Fibroblast of skin of right quadriceps (primary cell): ENCODE results near the gene MPP2.
"Not testable (repeated sequence)": the region's sequence is repeated elsewhere in the genome, so short reads cannot be mapped to it uniquely, and the experiment has no call there.

ENCODE experiments used
- DNase-seq: peaks from one replicate; pipeline ENCODE4 v3.0.0-alpha.2; 2013

Gene MPP2

DNA sequence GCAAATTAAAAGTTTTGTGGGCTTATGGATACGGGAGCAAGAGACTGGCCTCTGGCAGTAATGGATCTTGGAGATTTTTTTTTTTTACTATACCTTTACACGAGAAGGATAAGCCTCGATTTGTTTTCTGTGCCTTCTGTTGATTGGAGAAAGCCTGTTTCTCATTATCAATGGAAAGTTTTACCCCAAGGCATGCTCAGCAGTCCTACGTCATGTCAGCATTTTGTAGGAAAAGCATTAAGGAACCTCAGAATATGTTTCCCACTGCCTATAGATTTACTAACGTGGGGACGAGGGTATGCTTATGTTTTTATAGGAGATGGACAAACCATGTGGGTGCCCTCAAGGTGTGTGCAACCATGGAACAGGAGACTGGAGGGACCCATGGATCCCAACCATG lies 33.5 kb downstream of the MPP2 start:
- DNase-seq: no peak

DNA sequence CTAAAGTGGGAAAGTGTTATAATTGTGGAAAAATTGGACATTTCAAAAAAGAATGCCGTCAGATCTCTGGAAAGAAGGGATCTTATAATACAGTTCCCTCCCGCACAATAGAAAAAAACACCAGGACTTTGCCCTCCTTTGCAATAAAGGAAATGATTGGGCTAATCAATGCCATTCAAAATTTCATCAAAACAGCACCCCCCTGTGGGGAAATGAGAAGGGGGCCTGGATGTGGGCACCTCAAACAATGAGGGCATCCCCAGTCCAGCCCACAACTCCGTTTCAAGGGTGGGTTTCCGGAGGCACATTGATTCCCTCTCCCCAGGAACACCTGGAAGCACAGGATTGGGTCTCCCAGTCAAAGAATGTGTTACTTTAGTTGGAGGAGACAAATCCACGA lies 34.2 kb downstream of the MPP2 start:
- DNase-seq: no peak

DNA sequence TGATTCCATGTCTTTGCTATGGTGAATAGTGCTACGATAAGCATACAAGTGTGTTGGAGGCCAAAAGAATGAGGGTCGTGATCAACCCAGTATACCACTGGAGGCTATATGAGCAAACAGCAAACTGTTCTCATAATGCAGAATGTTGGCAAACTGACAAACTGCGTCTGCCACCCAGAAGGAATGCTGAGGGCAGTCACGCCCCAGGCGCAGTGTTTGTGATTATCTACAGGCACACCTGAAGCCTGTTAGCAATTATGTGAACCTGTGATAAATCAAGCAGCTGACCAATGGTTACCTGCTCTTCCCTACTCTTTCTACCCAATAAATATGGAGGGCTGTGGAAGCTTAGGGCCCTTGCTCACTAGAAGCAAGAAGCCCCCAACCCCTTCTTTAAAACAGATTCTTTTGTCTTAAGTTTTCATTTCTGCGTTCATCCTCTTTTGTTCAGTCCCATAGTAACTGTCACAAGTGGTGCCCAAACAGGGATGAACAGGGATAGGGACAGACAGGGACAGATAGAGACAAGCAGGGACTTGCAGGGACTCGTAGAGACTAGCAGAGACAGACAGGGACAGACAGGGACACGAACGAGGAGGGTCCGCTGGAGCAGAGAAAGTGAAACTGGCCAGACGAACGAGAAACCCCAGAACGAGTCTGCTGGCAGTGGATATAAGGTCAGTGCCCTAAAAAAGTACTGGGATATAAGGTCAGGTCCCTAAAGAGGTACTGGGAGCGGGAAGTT lies 35.2 kb downstream of the MPP2 start:
- DNase-seq: no peak

DNA sequence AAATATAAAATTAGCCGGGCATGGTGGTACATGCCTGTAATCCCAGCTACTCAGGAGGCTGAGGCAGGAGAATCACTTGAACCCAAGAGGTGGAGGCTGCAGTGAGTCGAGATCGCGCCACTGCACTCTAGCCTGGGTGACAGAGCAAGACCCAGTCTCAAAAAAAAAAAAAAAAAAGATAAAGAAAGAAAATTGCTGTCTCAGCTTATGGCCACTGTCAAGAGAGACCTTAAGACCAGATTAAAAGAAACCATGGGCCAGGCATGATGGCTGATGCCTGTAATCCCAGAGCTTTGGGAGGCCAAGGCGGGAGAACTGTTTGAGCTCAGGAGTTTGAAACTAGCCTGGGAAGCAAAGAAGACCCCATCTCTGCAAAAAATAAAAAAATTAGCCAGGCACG lies 38.3 kb downstream of the MPP2 start:
- DNase-seq: not testable (repeated sequence)

DNA sequence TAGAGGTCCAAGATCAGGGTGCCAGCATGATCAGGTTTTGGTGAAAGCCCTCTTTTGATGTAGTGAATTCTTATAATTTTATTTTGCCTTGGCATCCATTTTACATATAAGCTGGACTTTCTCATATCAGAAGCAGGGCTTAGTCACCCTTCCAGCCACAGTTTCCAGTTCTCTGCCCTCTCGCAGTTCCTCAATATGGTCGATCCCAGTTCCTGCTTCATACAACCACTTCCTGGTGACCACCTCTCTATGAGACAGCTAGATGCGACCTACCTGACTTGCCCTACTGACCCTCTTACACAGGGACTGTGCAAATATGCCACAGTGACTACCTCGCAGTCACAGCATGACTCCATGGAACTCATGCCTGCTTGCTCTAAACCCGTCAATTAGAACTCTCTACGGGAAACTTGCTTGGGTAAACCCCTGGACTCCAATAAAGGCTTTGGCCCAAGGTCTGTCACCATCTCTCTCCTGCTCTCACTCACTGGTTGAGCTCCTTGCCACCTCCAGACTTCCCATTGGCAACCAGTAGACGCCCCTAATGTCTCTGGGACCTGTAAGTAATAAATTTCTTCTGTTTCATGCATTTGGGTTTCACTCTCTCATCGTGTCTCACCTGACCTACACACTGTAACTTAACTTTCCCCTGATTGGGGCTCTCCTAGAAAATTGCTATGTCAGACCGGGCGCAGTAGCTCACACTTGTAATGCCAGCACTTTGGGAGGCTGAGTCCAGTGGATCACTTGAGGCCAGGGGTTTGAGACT lies 38.9 kb downstream of the MPP2 start:
- no peak for DNase-seq

DNA sequence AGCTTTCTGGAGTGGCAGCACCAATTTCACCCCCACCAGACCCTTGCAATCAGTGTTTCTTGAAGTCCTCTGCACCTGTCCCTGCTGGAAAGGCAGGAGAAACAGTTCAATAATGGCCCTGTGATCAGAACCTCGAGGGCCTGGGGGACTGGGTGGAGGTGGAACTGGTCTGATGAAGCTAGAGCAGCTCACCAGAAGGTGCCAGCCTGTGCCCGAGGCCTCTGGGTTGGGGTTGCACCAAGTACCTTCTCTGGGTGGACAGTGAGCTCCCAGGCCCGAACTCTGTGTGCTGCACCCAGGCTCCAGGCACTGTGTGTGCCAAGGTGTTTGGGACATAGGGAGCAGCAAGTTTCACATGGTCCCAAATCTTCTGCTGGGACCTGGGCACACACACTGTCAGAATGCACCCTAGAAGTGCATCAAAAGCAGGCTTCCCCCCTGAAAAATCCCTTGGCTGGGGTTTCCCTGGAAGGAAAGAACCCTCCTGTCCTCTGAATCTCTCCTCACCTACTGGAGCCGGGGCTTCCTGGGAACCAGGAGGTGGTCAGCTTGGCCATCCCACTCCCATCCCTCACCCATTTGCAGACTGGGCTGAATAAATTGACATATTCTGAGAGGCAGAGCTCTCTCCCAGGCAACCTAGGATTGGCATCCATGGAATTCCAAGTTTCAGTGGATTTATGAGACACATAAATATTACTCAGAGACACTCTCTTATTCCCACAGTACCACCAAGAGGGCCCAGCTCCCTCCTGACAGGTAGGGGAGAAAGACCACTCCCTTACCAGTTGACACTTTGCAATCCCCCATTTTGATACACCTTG lies 43.0 kb downstream of the MPP2 start:
- no peak for DNase-seq

DNA sequence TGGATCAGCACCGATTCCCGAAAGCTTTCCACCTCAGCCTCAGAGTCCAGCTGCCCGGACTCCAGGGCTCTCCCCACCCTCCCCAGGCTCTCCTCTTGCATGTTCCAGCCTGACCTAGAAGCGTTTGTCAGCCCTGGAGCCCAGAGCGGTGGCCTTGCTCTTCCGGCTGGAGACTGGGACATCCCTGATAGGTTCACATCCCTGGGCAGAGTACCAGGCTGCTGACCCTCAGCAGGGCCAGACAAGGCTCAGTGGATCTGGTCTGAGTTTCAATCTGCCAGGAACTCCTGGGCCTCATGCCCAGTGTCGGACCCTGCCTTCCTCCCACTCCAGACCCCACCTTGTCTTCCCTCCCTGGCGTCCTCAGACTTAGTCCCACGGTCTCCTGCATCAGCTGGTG lies 45.4 kb downstream of the MPP2 start:
- DNase-seq: no peak

DNA sequence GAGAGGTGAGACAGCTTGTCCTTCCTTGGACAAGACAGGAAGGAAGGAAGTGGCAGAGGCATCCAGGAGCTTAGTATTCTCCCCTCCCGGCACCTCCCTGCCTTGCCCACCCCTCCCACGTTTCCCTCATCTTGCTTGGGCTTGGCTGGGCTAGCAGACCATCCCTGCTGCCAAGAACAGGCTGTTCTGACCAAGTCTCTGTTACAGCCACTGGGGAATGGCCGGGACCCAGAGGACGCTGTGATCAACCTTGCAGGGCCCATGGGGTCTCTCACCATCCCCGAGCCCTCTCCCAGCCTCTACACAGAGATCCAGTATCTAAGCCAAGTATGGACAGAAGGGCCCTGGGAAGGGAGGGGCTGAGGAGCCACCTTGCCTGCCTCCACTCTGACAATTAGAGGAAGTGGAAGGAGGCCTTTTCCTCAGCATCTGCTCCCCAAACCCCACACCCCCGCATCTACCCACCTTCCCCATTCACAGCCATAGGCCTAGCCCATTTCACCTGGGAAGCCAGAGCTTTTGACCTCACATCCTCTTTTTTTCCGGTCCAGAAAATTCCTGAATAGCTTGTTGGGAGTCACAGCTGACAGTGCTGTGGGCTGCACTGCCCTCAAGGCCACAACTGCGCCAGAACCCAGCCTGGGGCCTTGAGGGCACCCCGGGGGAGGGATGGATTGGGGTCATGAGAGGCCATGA lies 46.3 kb downstream of the MPP2 start:
- no peak for DNase-seq

DNA sequence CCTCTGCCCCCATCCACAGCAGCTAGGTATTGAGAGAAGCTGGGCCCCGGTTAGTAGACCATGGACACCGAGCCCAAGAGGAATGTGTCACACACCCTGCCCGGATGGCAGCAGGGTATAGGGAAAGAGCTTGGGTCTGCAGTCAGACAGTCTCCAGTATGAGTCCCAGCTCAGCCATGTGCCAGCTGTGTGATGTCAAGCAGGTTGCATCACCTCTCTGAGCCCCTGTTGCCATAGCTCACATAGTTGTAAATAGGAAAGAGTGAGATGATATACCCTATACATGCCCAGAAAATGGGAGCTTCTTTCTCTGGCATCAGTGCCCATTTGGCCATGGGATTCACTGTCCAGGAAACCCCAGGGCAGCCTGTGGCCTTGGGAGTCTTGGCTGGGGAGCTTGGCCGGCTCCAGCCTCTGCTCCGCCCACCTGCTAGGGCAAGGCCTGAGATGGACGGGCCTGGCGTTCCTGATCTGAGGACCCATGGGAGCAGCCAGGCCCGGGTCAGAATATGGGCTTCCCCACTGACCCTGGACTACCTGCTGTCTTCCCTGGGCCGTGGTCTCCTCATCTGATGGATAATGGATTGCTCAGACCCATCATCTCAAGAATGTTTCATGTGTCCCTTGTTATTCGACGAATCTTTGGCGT lies 47.1 kb downstream of the MPP2 start:
- no peak for DNase-seq

DNA sequence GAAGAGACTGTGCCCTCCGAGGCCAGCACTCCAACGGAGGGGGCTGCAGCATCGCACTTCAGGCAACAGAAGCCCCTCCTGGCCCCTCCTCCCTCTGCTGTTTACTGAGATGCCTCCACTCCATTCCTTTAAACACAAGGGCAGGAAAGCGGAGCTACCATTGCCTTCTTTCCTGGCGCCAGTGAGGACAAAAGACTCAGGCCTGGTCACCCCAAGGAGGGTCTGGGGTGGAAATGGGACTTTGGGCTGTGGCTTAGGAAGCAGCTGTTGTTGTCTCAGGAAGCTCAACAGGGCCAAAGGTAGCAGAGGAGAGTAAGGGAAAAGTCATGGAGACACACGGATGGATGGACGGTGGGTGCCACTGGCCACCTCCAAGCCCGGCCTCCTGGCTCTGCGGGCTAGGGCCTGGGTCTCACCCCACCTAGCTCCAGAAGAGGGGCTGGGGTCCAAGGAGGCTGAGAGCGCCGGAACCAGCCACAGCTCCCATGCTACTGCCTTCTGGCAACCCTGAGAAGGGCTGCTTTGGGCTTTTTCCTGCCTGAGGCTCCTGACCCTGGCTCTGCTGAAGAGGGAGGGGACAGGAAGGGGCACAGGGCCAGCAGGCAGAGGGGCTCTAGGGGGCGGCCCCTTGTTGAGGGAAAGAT lies 49.3 kb downstream of the MPP2 start:
- no peak for DNase-seq

DNA sequence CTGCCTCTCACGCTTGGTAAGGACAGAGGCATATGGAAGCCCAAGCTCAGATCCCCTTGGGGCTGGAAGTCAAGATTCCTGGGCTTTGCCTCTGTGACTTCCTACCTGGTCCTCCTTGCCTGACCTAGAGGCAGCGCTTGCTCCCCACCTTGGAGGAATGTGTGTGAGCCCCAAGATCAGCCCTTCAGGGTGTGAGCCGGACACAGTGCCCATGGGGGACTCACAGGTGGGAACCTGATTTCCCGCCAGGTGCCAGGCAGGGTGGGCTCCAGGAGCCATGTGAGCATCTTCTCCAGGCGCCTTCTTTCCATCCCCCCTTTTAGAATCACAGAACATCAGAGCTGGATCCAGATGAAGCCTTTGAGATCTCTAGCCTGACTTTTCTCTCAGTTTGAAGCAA lies 50.2 kb downstream of the MPP2 start:
- no peak for DNase-seq

DNA sequence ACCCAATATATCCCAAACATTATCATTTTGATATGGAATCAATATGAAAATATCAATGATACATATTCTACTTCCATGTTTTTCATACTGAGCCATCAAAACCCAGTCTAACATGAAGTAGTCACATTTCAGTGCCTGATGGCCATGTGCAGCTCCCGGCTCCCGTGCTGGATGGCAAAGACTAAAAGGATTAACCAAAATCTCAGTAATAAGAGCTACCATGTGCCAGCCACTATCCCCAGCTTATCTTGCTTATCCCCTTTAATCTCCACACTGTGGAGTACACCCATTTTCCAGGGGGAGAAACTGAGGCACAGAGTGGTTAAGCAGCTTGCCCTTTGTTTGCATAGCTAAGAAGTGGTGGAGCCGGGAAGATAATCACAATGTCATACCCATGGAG lies 51.2 kb downstream of the MPP2 start:
- DNase-seq: no peak

DNA sequence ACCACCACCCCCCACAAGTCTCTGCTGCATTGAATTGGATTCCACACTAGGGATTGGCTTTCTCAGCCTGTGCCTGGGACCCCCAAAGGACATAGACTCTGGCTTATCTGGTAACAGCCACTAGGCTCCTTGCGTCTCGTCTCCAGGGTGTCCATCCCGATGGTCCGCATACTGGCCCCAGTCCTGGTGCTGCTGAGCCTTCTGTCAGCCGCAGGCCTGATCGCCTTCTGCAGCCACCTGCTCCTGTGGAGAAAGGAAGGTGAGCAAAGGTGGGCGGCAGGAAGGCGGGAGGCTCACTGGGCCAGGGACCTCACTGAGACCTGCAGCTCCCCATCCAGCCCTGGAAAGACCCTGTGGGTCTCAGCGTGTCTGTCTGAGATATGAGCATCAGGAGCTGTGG lies 52.3 kb downstream of the MPP2 start:
- no peak for DNase-seq

DNA sequence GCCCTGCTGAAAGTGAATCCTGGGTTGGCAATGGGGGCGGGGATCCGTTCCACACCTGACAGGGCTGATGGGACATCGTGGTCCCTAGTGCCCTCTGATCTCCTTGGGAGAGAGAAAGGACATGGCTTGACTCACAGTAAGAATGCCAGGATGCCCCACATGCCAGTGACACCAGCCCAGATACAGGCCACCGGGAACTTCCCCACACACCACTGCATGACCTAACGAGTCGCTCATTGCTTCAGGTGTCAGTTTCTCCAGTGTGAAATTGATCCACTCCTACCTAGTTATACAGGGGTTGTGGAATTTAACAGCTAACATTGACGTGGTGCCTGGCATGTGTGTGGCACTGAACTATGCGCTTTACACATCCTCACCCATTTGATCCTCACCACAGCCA lies 52.8 kb downstream of the MPP2 start:
- DNase-seq: no peak

DNA sequence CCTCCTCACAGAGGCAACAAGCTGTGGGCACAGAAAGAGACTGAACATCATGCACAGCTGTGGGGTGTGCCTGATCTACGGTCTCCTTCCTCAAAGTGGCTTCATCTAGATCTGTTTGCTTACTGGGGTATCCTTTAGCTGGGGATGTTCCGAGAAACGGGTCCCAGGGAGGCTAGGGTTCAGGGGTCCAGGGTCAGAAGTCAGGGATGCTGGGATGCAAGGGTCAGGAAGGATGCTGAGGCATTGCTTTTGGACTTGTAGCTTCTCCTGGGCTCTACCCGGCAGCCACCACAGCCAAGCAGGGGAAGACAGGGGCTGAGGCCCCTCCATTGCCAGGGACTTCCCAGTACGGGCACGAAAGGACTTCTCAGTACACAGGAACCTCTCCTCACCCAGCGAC lies 53.8 kb downstream of the MPP2 start:
- no peak for DNase-seq

DNA sequence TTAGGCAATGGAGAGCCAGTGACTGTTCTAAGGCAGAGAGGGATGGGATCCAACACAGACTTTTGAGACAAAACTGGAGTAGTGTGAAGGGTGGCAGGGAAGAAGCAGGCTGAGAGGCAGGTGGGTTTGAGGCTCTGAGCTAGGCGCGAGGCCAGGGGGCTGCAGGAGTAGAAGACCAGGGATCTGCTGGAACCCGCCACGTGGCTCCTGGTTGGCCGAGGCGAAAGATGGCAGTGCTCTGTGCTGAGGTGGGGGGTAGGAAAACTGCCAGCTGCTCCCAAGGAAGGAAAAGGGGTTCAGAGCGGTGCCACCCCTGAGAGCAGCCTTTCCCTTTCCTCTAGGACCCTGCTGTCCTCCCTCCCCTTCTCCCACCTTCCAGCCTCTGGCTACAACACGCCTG lies 54.8 kb downstream of the MPP2 start:
- no peak for DNase-seq

DNA sequence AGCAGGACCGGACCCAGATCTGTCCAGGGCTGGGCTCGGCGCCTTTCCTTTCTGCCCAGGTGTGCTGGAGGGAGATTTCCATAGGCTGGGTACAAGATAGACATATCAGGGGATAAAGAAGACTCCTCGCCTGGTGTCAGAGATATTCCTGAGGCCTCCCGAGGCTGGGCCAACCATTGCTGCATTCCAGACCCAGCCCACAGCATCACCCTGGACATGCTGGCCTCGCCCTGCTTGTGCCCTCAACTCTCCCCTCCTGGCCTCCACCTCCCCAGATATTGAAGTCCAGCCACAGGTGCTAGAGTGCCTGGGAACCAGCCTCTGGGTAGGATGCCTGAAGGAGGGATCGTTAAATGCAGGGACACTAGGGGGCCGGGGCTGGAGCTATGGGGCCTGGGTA lies 58.2 kb downstream of the MPP2 start:
- DNase-seq: no peak

DNA sequence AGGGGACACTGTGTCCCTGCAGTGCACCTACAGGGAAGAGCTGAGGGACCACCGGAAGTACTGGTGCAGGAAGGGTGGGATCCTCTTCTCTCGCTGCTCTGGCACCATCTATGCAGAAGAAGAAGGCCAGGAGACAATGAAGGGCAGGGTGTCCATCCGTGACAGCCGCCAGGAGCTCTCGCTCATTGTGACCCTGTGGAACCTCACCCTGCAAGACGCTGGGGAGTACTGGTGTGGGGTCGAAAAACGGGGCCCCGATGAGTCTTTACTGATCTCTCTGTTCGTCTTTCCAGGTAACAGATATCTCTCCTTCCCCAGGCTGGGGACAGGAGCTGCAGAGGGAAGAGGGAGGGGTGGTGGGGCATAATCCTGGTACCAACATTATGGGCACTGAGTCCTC lies 58.7 kb downstream of the MPP2 start:
- no peak for DNase-seq

DNA sequence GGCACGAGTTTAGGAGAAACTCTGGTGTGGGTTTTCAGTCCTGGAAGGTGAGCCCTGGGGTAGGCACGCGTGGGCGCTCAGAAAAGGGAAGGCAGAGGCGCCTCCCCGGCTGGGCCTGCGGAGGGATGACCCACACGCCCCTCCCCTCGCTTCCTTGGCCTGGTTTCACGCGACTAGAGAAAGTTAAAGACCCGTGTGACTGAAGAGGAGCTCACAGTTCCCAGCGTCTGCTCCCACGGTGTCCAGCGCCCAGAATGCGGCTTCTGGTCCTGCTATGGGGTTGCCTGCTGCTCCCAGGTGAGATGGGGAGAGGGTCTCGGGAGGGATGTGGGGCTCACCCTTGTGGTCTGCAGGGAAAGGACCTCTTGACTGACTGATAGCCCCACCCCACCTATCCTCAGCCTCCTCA lies 60.4 kb downstream of the MPP2 start, which contains the start of gene CD300LG:
CD300LG (plus strand) TSS at position 214 of the 409 bp plus-strand sequence; CDS start at position 255, 41 bp downstream.
- DNase-seq: no peak

DNA sequence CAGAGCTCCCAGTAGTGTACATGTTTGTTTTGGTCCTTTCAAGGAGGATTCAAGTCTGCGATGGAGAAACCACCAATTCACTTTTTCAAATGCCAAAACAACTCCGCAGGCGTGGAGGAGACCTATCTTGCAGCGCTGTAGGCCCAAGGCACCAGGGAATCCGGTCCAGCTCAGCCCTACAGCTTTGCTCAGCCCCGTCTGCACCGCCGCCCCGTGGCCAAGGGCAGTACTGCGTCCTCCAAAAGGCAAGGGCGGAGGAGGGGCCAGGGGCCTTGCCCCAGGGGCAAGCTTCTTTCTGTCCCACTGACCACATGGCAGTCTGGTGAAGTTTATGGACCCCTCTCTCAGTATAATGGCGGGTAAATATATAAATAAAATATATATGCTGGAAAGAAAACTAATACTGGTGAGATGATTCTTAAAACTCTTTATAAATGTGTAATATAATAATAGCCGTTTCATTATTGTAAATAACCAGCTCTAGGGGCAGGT lies 61.1 kb downstream of the MPP2 start:
- DNase-seq: peak; percentile 56

DNA sequence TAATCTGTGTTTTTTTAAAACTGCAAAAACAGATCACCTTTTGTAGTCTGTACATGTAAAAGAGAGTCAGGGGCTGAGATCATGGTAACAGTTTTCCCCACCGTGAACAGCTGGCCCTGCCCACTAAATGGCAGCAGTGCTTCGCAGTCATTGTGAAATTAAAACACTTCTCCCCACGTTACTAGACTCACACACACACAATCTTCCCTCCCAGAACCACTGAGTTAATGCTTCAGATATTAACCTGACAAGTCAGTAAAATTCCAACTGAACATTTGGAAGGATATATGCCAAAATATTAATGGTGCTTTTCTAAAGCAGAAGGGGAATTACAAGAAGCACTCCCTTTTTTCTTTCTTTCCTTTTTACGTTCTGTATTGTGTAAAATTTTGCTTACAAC lies 61.6 kb downstream of the MPP2 start:
- DNase-seq: no peak

DNA sequence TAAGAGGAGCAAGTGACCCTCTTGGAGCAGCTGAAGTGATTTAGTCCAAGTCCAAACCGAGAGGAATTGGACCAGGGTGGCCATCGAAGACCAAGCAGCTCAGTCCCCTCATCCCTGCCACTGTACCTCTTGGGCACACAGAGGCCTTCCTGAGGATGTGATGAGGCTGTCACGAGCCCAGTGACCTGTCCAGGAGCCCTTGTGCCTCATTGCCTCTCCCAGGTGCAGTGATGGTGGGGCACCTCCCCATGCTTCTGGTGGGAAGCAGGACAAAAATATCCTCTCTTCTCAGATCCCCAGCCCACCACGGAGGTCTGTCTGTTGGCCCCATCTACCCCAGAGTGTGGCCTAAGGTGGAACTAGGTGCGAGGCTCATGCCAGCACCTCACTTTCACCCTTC lies 63.1 kb downstream of the MPP2 start:
- DNase-seq: no peak
